ENCODE data around the gene WNK2.

The WNK2 gene

GRCh38 chr9:93280661-93281259 is 96.8 kb downstream of the WNK2 start:
- no peak for DNase-seq

- DNase-seq, result no peak
Observed at GRCh38 chr9:93286252-93287188, 102.6 kb downstream of the WNK2 start.

DNA sequence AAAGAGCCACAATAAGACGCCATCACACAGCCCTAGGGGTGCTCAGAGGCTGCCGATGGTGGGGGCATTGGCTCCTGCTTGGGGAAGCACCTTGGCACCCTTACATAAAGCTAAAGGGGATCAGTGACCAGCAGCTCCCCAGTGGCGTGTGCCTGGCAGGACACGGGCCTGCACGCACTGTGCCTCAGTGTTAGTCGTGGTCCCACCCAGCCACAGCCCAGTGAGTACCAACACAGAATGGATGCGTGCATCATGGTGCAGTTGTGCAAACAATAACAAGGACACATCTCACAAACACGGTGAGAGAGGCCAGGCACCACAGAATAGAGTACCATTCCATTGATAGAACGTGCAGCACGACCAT is 103.2 kb downstream of the WNK2 start:
- DNase-seq, result no peak

DNA sequence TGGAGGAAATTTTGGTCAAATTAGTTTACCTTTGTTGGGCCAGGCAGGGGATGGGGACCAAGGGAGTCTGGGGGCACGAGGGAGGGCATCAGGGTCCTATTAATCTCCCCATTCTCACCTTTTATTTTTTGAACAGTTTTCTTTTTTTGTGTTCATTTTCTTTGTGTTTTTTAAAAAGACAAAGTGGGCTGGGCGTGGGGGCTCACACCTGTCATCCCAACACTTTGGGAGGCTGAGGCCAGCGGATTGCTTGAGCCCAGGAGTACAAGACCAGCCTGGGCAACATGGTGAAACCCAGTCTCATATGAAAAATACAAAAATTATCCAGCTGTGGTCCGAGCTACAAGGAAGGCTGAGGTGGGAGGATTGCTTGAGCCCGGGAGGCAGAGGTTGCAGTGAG is 103.7 kb downstream of the WNK2 start:
- DNase-seq, result no peak

- no peak for DNase-seq
Observed at GRCh38 chr9:93288341-93288740, 104.4 kb downstream of the WNK2 start.

- no peak for DNase-seq
Observed at GRCh38 chr9:93288891-93289883, 105.2 kb downstream of the WNK2 start.

DNA sequence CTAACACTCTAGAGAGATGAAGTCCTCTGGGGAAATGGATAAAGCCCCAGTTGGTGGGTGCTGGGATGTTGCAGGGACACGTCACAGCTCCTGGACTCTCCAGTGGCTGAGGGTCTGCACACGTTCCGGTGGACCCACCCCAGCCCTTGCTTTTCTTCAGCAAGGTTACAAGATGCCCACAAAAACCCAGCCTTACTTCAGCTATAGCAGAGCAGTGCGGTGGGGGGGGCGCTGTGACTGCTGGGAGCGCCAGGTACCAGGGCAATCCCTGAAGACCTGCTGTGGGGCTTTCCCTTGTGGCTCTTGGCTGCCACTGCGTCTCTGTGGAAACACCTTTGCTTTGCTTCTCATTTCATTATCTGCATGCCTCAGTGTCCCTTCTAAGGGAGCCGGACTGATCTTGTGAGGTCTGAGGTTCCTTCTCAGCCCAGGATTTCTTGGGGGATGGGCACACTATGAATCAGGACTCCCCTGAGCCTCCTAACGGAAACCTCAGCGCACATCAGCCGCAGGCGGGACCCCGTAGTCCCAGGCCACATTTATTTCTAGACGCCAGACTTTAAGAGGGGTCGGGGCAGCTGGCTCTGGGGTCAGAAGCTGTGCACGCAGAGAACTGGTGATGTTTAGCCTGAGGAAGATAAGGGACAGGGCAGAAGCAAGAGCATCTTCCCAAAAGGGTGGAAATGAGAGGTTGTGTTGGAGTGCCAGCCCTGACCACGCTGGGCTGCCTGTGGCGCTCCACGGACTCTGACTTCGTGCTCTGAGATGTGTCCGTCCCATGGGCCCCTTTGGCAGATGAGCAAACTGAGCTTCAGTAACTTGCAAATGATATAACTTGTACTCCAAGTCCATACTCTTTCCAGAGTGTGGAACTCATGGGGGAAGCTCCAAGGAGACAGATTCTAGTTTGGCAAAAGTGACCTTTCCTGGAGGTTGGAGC is 106.8 kb downstream of the WNK2 start:
- DNase-seq, result no peak

GRCh38 chr9:93291536-93292287 is 107.8 kb downstream of the WNK2 start:
- DNase-seq, result no peak

- no peak for DNase-seq
Observed at GRCh38 chr9:93292288-93292615, 108.3 kb downstream of the WNK2 start.

- DNase-seq, result no peak
Observed at GRCh38 chr9:93292664-93293328, 108.9 kb downstream of the WNK2 start.

DNA sequence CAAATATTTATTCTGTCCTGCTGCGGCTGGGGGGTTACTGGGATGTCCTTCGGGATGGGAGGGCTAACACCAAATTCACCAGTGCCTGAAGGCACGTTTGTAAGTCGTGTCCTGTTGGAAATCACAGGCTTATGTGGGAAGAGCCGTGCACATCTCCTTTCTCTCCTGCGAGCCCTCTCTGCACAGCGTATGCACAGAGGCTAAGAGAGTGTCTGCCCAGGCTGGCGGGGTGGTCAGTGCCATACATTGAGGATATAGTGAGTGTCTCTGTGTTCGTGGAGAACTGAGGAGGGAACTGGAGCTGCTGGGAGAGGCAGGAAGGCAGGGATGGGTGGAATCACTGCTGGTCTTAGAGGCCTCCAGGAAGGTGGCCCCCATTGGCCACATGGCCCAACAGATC is 110.1 kb downstream of the WNK2 start:
- no peak for DNase-seq

DNA sequence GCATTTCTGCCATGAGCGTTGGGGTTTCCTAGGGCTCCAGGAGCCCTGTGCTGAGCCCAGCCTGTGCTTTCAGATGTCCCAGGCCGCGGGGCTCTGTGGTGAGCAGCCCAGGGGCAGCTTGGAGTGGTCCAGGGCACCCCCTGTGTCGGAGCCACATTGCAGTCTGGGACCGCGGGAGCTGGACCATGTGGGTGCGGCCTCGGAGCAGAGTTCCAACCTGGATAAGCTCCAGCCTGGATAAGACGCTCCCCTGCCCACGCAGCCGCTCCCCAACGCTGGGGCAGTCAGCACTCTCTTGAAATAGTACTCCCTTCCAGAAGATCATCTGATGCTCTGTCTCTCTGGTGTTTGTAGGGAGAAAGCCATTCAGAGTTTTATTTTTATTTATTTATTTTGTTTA is 111.1 kb downstream of the WNK2 start:
- no peak for DNase-seq

DNA sequence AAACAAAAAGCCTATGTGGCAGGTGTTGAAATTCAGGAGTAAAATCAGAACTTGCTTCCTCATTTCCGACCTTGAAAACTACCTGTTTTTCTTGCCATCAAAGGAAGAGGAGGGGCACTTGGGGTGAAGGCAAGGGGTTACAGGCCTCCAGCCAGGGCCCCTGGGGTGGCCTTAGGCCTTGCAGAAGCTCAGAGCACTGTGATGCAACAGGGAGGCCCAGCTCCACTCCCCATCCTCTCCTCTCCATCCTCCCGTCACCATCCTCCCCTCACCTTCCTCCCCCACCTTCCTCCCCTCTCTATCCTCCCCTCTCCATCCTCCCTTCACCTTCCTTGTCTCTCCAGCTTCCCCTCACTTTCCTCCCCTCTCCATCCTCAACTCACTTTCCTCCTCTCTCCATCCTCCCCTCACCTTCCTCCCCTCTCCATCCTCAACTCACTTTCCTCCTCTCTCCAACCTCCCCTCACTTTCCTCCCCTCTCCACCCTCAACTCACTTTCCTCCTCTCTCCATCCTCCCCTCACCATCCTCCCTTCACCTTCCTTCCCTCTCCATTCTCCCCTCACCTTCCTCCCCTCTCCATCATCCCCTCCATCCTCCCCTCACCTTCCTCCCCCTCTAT is 111.6 kb downstream of the WNK2 start:
- DNase-seq, result no peak

DNA sequence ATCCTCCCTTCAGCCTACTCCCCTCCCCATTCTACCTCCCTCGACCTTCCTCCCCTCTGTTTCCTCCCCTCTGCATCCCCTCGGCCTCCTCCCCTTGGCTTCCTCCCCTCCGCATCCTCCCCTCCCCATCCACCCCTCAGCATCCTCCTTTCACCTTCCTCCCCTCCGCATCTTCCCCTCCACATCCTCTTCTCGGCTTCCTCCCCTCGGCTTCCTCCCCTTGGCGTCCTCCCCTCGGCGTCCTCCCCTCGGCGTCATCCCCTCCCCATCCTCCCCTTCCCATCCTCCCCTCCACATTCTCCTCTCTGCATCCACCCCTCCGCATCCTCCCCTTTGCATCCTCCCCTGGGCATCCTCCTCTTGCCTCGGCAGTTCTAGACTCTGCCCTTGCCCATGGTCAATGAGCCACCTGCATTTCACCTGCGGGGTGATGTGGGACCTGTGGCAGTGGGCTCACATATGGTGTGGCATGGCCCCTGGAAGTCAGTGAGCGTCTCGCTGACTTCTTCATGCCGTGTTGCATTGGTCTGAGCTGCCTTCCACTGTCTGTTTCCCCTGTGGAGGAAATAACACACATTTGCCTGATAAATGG is 113.0 kb downstream of the WNK2 start:
- DNase-seq, result no peak

DNA sequence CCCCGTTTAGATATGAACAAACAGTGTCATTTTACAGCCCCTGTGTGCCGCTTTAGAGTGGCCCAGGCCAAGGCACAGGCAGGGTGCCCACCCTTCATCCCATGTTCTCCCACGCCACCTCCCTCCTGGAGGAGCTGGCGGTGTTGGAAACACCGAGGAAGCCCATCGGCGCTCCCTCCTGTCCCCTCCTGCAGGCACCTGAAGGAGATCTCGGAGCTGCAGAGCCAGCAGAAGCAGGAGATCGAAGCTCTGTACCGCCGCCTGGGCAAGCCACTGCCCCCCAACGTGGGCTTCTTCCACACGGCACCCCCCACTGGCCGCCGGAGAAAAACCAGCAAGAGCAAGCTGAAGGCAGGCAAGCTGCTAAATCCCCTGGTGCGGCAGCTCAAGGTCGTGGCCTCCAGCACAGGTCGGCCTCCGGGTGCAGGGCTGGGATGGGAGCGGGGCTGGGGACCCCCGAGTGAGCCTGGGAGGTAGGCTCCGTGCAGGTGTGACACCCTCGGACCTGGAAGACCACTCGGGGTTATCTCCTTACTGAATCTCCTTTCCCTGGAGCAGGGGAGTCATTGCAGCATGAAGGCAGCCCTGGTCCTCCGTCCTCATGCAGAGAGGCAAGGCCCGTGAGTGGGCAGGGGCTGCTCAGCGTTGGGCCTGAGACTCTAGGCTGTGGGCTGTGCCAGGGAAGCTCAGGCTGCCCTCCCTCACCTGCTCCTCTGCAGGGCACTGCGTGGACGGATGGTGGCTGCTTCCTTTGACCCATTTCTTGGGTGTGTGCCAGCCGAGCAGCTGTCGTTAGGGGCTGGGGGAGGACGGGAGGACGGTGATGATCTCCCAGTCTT is 113.9 kb downstream of the WNK2 start:
- DNase-seq, result no peak

- DNase-seq, result no peak
Observed at GRCh38 chr9:93298498-93299417, 114.8 kb downstream of the WNK2 start.

DNA sequence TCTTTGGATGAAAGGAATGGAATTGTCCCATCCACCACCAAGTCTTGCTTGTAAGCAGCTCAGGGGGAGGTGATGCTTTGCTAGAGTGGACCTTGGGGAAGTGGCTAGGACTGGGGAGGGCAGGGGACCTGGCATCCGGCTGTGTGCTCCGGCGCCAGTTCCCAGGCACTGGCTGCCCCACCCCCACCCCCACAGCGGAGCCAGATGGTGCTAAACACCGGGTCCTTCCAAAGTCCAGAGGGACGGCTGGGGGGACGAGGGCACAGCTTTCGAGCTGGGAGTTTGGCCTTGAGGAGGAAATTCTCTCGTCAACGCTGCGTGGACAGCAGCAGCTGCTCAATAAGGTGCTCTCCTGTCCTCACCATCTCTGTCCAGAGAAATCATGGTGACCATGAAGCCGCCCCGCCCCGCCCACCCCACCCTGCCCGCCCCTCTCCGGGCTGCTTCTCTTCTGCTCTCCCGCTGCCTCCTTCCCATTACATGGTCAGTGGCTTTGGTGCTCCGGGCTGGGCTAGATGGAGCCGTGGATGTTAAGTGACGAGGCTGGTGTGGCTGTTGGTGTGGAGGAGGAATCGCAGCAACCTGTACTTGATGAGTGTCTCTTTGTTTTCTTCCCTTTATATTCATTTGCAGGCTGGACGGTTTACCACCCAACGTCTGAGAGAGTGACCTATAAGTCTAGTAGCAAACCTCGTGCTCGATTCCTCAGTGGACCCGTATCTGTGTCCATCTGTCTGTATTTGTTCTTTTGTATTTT is 115.7 kb downstream of the WNK2 start:
- no peak for DNase-seq
